Measurements from ENCODE around the gene PCDH20.

GRCh38 chr13:61463024-61463423, 47.4 kb upstream of the PCDH20 start:
- no peak for TF ChIP-seq POLR2A (IDR thresholded peaks at IDR 0.05)
- no peak for TF ChIP-seq CTCF (IDR thresholded peaks at IDR 0.05 in 4 of 5, conservative IDR thresholded peaks at IDR 0.05 in 1 of 5)

All from gastrocnemius medialis (tissue), 4 donors.